Stimulated activated effector memory CD8-positive, alpha-beta T cell treated with anti-CD3 and anti-CD28 coated beads, Interleukin-12 subunit alpha, Interleukin-12 subunit beta, amount 100 ng/mL, for 72 hours (primary cell): ENCODE data around the gene DPH2.

Experiments
- ATAC-seq: fragments of 150-1000 bp; cut with Tn5 transposase; 2 replicates; pipeline ENCODE4 v1.10.0; 2021
- DNase-seq, 2 donors: peaks; one replicate each; pipeline ENCODE4 v3.0.0; 2021 to 2022; ENCODE audit warnings: low spot score in 2 of 2
- H3K27ac Mint-ChIP-seq: one replicate; pipeline ENCODE4 v1.8.0; 2022; ENCODE audit warnings: mild to moderate bottlenecking, mixed read lengths
- H3K36me3 Mint-ChIP-seq: one replicate; pipeline ENCODE4 v1.8.0; 2022; ENCODE audit warnings: mild to moderate bottlenecking, mixed read lengths
- H3K4me1 Mint-ChIP-seq: one replicate; pipeline ENCODE4 v1.8.0; 2022; ENCODE audit warnings: mixed read lengths
- H3K4me3 Mint-ChIP-seq: one replicate; pipeline ENCODE4 v1.8.0; 2022; ENCODE audit warnings: mild to moderate bottlenecking, mixed read lengths
- H3K9me3 Mint-ChIP-seq: one replicate; pipeline ENCODE4 v1.8.0; 2022; ENCODE audit warnings: mixed read lengths

DPH2 gene

DNA sequence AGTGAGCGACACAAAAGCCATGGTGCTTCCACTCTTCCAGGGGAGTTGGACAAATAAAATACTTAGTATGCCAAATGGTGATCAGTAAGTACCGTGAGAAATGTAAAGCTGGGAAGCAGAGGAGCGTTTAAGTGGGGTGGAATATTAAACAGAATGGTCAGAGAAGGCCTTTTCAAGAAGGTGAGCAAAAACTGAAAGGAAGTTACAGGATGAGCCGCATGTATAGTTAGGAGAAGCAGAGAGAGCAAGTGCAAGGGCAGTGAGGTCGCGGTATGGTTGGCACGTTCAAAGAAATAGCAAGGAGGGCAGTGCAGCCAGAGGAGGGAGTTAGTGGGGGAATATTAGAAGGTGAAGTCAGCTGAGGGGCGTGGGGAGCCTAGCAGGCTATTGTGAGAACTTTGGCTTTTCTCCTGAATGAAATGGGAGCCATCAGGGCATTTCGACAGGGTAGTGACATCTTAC lies 4.2 kb downstream of the DPH2 start:
- DNase-seq, result no peak
- H3K4me3 Mint-ChIP-seq, result peak overlapping the region; percentile 87
- no peaks in the 10 kb centered on the region for H3K9me3 Mint-ChIP-seq
- peaks cover 37% of the 10 kb centered on the region for H3K36me3 Mint-ChIP-seq
- peak overlapping the region; percentile 90 for H3K27ac Mint-ChIP-seq
- no peak for ATAC-seq
- H3K4me1 Mint-ChIP-seq, result peaks cover 69% of the 10 kb centered on the region

GRCh38 chr1:43974443-43975248 lies 4.8 kb downstream of the DPH2 start, which contains the start of gene ATP6V0B:
TSS of gene ATP6V0B (plus strand) at chr1:43974960. CDS start at chr1:43975041, 81 bp downstream.
- Mint-ChIP-seq H3K4me3 (peak within 1 kb of the TSS; percentile 87), H3K4me1 (peaks cover 65% of the 10 kb centered on the region), H3K36me3 (peaks cover 37% of the 10 kb centered on the region), H3K9me3 (no peaks in the 10 kb centered on the region), H3K27ac (peak within 1 kb of the TSS; percentile 90)
- DNase-seq, result peak; percentile 90 to 98
- ATAC-seq, result peak; percentile 84

DNA sequence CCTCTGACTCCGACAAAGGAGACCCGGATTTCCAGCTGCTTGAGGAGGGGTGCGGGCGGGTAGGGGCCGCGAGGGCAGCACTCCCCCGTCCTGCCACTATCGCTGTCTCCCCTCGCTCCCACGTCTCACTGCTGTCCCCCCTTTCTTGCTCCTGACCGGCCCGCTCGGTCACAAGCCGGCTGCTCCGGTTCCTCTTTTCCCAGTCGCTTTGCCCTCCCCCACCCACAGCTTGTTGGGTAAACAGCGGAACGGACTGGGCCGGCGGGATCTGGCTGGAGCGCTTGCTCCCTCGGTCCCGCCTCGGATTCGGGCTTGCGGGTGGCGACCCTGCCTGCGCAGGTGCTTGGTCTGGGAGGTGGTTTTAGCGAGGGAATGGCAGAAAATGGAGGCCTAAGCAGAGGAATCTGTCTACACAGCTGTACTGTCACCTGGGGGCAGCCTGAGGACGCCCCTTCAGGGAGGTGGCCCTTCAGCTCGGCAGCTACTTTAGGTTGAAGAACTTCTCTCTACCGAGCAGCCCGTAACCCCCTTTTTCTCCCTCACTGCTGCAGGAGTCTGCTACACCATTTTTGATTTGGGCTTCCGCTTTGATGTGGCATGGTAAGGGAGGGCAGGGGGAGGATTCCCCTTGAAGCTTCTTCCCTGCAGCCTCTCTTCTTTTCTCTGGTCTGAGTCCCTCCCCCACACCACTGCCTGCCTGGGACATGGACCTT lies 5.6 kb downstream of the DPH2 start:
- H3K9me3 Mint-ChIP-seq, result no peaks in the 10 kb centered on the region
- peak in 1 of 2 donors; percentile 56 for DNase-seq
- peak overlapping the region; percentile 90 for H3K27ac Mint-ChIP-seq
- H3K4me3 Mint-ChIP-seq, result peak overlapping the region; percentile 87
- H3K36me3 Mint-ChIP-seq, result peaks cover 37% of the 10 kb centered on the region
- H3K4me1 Mint-ChIP-seq, result peaks cover 65% of the 10 kb centered on the region
- ATAC-seq, result peak; percentile 1

DNA sequence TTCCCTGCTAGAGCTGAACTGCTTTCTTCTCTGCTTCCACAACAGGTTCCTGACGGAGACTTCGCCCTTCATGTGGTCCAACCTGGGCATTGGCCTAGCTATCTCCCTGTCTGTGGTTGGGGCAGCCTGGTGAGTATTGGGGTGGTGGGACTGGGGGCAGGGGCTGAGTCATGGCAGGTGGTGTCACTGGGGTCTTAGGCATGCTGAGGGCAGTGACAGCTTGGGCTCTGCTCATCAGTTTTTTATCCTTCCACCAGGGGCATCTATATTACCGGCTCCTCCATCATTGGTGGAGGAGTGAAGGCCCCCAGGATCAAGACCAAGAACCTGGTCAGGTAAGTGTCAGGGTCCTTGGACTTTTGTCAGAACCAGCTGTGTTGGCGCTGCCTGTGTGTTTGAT lies 6.2 kb downstream of the DPH2 start:
- ATAC-seq, result no peak
- DNase-seq, result no peak
- H3K9me3 Mint-ChIP-seq, result no peaks in the 10 kb centered on the region
- peak overlapping the region; percentile 87 for H3K4me3 Mint-ChIP-seq
- peaks cover 37% of the 10 kb centered on the region for H3K36me3 Mint-ChIP-seq
- peaks cover 65% of the 10 kb centered on the region for H3K4me1 Mint-ChIP-seq
- peak overlapping the region; percentile 90 for H3K27ac Mint-ChIP-seq

- Mint-ChIP-seq H3K4me3 (peak overlapping the region; percentile 87), H3K9me3 (no peaks in the 10 kb centered on the region), H3K36me3 (peaks cover 35% of the 10 kb centered on the region), H3K4me1 (peaks cover 65% of the 10 kb centered on the region), H3K27ac (no peak overlapping the region)
- no peak for DNase-seq
- no peak for ATAC-seq
Observed at GRCh38 chr1:43976890-43977289, 7.1 kb downstream of the DPH2 start.

DNA sequence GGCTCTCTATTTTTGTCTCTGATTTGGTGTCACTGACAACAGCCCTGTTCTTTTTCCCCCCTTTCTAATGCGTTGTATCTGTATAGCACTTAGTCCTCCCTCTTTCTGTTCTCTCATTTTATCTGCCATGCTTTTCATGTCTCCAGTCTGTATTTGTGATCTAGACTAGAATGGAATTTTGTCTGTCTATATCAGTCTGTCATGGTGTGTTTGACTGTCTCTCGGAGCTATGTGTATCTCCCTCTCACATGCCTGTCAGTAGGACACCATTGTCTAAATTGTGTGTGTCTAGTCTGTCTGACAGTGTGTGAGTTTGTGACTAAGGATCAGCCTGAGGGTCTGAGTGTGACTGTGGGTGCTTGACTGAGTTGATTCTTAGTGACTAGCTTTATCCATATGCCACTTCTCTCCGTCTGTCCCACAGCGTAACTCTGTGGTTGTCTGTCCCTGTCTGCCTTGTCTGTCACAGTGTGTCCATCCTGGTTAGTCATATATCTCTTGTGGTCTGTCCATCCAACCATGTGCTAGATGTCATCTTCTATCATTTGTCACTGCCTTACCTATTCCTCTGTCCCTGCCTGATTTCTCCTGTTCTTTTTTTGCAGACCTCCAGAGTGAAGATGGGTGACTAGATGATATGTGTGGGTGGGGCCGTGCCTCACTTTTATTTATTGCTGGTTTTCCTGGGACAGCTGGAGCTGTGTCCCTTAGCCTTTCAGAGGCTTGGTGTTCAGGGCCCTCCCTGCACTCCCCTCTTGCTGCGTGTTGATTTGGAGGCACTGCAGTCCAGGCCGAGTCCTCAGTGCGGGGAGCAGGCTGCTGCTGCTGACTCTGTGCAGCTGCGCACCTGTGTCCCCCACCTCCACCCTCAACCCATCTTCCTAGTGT lies 7.8 kb downstream of the DPH2 start:
- H3K4me1 Mint-ChIP-seq, result peaks cover 70% of the 10 kb centered on the region
- H3K27ac Mint-ChIP-seq, result no peak overlapping the region
- H3K4me3 Mint-ChIP-seq, result peak overlapping the region; percentile 87
- no peak for DNase-seq
- ATAC-seq, result no peak
- H3K36me3 Mint-ChIP-seq, result peaks cover 31% of the 10 kb centered on the region
- H3K9me3 Mint-ChIP-seq, result no peaks in the 10 kb centered on the region

- H3K27ac Mint-ChIP-seq, result peak overlapping the region; percentile 55
- DNase-seq, result no peak
- H3K4me3 Mint-ChIP-seq, result peak overlapping the region; percentile 69
- H3K9me3 Mint-ChIP-seq, result no peaks in the 10 kb centered on the region
- H3K4me1 Mint-ChIP-seq, result peaks cover 74% of the 10 kb centered on the region
- H3K36me3 Mint-ChIP-seq, result peaks cover 33% of the 10 kb centered on the region
- no peak for ATAC-seq
Observed at GRCh38 chr1:43978264-43978550, 8.4 kb downstream of the DPH2 start.

- H3K4me3 Mint-ChIP-seq, result peak within 1 kb of the TSS; percentile 81
- ATAC-seq (peak; percentile 44), DNase-seq (peak; percentile 32 to 64)
- peaks cover 38% of the 10 kb centered on the region for H3K36me3 Mint-ChIP-seq
- peaks cover 69% of the 10 kb centered on the region for H3K4me1 Mint-ChIP-seq
- H3K27ac Mint-ChIP-seq, result peak within 1 kb of the TSS; percentile 90
- H3K9me3 Mint-ChIP-seq, result no peaks in the 10 kb centered on the region
Observed at GRCh38 chr1:43978551-43979260, 8.9 kb downstream of the DPH2 start, which contains the start of gene B4GALT2. TSS of gene B4GALT2 (plus strand) at chr1:43979210. CDS start at chr1:43981161, 1,951 bp downstream.

DNA sequence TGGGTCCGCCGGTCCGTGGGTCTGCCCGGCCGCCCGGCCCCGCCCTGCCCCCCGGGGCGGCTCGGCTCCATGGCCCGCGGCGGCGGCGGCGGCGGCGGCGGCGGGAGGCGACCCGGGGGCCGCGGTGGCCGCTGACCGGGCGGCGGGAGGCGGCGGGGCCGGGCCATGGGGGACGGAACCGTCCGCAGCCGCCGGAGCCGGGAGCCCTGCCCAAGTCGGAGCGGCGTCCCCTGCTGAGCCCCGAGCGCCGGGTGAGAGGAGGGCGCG lies 9.4 kb downstream of the DPH2 start:
- H3K4me3 Mint-ChIP-seq, result peak overlapping the region; percentile 81
- H3K36me3 Mint-ChIP-seq, result peaks cover 42% of the 10 kb centered on the region
- ATAC-seq (no peak), DNase-seq (no peak)
- peaks cover 67% of the 10 kb centered on the region for H3K4me1 Mint-ChIP-seq
- H3K9me3 Mint-ChIP-seq, result no peaks in the 10 kb centered on the region
- H3K27ac Mint-ChIP-seq, result peak overlapping the region; percentile 90

DNA sequence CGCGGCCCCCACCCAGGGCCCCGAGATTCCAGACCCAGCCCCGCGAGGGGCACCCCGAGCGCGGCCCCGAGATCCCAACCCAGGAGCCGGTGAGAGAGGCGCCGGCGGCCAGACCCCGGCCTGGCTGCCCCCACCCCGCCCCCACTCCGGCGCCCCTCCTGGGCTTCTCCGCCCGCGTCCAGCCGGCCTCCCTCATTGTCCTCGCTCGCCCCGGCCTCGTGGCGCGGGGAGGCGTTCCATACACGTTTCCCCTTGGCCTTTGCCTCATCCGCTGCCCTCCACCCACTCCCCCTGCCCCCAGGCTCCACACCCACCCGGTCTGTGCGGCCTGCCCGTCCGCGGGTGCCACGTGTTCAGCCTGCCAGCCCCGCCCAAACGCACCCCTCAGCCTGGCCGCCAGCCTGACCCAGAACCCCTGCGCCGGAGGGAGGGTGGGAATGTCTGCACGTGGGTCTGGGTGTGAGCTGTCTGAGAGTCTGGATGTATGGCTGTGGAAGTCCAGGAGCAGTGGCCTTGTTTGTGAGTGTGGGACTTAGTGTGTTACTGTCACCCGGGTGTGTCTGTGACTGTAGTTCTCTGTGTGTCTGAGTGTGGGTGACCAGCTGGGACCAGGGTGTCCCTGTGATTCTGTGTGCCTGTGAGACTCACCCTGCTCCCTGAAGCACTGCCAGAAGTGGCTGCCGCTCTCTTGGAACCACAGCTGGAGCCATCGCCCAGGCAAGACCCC lies 9.9 kb downstream of the DPH2 start:
- DNase-seq, result peak; percentile 34 to 68
- Mint-ChIP-seq H3K4me1 (peaks cover 65% of the 10 kb centered on the region), H3K27ac (peak overlapping the region; percentile 90), H3K4me3 (peak overlapping the region; percentile 81), H3K9me3 (no peaks in the 10 kb centered on the region), H3K36me3 (peaks cover 44% of the 10 kb centered on the region)
- peak; percentile 43 for ATAC-seq

DNA sequence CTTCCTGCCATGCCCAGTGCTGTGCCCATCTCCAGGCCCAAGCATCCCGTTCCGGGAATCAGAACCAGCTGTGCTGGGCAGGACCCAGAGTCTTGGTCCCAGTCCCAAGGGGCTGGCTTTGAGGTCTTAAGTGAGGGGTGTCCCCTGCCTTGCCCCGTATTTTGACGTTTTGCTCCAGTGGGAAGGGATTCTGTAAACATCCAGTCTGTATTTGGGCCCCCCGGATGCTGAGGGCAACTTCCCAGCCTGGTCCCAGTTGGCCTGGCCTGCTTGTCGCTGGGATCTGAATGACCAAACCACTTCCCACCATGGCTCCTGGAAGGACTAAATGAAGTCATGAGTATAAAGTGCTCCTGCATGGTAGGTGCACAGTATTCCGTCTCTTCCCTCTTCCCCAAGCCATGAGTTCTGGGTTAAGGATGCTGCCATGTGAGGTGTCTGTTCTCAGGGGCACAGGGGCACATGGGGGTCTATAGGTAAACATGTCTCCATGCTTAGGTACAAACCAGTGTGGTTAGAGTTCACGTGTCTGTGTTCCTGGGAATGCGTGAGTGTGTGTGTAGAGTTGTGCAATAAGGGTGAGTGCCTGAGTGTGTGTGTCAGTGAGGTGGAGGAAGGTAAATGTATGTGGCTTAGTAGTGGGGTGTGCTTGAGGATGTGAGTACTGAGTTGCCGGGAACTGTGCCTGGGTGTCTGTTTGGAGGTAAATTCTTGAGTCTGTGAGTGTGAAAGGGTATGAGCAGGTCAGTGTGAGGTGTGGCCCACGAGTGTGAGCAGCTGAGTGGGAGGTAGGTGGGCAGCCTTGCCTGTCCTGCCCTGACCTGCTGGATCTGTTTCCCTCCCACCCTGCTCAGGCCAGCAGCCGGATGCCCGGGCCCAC lies 10.7 kb downstream of the DPH2 start:
- peaks cover 42% of the 10 kb centered on the region for H3K36me3 Mint-ChIP-seq
- DNase-seq (no peak), ATAC-seq (no peak)
- peaks cover 65% of the 10 kb centered on the region for H3K4me1 Mint-ChIP-seq
- peak overlapping the region; percentile 90 for H3K27ac Mint-ChIP-seq
- peak overlapping the region; percentile 81 for H3K4me3 Mint-ChIP-seq
- H3K9me3 Mint-ChIP-seq, result no peaks in the 10 kb centered on the region

DNA sequence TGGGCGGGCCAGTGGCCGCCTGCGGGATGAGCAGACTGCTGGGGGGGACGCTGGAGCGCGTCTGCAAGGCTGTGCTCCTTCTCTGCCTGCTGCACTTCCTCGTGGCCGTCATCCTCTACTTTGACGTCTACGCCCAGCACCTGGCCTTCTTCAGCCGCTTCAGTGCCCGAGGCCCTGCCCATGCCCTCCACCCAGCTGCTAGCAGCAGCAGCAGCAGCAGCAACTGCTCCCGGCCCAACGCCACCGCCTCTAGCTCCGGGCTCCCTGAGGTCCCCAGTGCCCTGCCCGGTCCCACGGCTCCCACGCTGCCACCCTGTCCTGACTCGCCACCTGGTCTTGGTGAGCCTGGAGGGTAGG lies 11.3 kb downstream of the DPH2 start:
- Mint-ChIP-seq H3K27ac (peak overlapping the region; percentile 90), H3K9me3 (no peaks in the 10 kb centered on the region), H3K4me1 (peaks cover 59% of the 10 kb centered on the region), H3K36me3 (peaks cover 42% of the 10 kb centered on the region), H3K4me3 (peak overlapping the region; percentile 81)
- DNase-seq (no peak), ATAC-seq (no peak)

DNA sequence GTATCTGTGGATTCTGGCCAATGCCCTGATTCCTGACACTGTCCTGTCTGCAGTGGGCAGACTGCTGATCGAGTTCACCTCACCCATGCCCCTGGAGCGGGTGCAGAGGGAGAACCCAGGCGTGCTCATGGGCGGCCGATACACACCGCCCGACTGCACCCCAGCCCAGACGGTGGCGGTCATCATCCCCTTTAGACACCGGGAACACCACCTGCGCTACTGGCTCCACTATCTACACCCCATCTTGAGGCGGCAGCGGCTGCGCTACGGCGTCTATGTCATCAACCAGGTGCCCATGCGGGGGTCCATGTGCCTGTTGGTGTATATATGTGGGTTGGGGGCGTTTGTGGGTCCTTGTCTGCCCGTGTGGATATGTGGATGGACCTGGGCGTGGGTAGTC lies 11.8 kb downstream of the DPH2 start:
- Mint-ChIP-seq H3K9me3 (no peaks in the 10 kb centered on the region), H3K27ac (no peak overlapping the region), H3K4me3 (no peak overlapping the region), H3K36me3 (peaks cover 41% of the 10 kb centered on the region), H3K4me1 (peaks cover 54% of the 10 kb centered on the region)
- ATAC-seq (no peak), DNase-seq (no peak)
